RWPE1 (cell line): Measurements from ENCODE around the gene ILK.

ENCODE experiments used
- CTCF ChIA-PET: fragments of 350-600 bp; sonication (Branson Sonifier 250); formaldehyde crosslinking; extraction: SDS; loops from one replicate; lab custom pipeline; 2021; lab: Yijun Ruan, JAX
- POLR2A ChIA-PET: fragments of 400-600 bp; formaldehyde crosslinking; extraction: SDS; loops from one replicate; lab custom pipeline; 2020; ENCODE audit warnings: antibody characterized with exemption; ENCODE audit not compliant: low non-redundant PET; lab: Yijun Ruan, JAX
- DNase-seq: peaks from one replicate; pipeline ENCODE4 v3.0.0; 2012; ENCODE audit warnings: low spot score
- H3K27ac ChIP-seq: fragments of 450-650 bp; 2 replicates; pipeline ENCODE4 v1.5.1; 2017
- CTCF ChIP-seq: fragments of 450-650 bp; conservative IDR thresholded peaks from 2 replicates; pipeline ENCODE4 v1.5.1; 2017; ENCODE audit warnings: low read depth, mild to moderate bottlenecking

The ILK gene

DNA sequence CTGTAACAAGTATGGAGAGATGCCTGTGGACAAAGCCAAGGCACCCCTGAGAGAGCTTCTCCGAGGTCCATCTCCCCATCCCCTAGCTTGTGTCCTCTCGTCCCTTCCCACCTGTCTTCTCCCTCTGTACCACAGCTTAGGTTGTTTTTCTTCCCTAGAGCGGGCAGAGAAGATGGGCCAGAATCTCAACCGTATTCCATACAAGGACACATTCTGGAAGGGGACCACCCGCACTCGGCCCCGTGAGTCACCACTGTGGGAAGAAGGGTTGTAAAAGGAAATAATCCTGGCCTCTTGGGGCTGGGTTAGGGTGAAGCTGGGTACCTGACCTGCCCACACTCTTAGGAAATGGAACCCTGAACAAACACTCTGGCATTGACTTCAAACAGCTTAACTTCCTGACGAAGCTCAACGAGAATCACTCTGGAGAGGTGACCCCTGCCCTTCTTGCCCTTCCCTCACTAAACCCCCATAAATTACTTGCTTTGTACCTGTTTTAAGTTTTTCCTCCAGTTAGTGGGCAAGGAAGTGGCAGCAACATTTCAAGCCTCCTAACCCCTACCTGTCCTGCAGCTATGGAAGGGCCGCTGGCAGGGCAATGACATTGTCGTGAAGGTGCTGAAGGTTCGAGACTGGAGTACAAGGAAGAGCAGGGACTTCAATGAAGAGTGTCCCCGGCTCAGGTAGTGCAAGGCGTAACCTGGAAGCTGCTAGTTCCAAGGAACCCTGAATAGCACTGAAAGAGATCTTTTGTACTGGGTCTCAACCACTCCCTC lies 5.3 kb downstream of the ILK start:
- no peak for DNase-seq
- CTCF ChIA-PET, result no interaction called here
- H3K27ac ChIP-seq, result peak overlapping the region; percentile 99
- POLR2A ChIA-PET, result no interaction called here
- no peak for TF ChIP-seq CTCF

GRCh38 chr11:6609502-6610015 lies 6.0 kb downstream of the ILK start:
- H3K27ac ChIP-seq, result peak overlapping the region; percentile 99
- ChIA-PET POLR2A (no interaction called here), CTCF (no interaction called here)
- no peak for TF ChIP-seq CTCF
- DNase-seq, result no peak

- ChIA-PET CTCF (no interaction called here), POLR2A (no interaction called here)
- no peak for TF ChIP-seq CTCF
- H3K27ac ChIP-seq, result peak overlapping the region; percentile 99
- no peak for DNase-seq
Measured at GRCh38 chr11:6610591-6610990, 7.0 kb downstream of the ILK start.

DNA sequence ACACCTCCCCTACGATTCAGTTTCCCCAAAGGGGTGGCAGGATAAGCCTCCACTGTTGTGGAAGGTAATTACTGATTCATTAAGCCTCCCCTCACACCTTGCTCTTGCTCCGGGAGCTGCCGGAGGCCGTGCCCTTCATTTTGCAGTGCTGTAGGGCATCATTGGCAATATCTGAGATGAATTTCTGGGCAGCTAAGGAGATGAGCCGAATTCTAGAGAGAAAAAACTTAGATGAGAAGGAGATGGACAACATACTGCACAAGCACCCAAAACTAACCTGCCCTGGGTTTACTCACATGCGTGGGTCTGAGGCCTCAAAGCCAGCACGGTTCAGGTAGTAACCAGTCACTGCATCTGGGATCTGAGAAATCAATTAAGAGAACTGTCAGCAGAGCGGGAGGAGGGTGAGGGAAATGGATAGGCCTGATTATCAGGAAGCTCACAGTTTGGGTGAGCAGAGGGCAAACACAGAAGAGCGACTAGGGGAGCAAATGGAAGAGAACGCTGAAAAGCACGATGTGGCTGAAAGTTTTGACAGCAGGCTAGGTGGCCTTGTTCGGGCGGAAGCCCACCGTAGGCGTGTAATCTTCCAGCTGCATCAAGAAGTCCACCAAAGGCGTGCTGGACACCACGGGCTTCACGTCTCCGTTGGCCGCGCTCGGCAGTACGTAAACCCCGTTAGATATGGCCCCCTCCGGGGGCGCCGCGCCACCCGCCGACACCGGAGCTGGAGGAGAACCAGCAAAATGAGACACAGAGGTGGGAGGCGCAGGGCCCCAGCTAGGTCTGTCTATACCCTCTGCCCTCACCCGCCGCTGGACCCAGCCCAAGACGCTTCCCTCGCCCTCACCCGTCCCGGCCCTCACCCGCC lies 7.8 kb downstream of the ILK start:
- POLR2A ChIA-PET, result interaction anchor here (0.6 to 1.0 kb wide), 2 partner anchors 9 to 989 kb away, joined by 4 read pairs; no protein-coding TSS in a partner anchor
- peak overlapping the region; percentile 99 for H3K27ac ChIP-seq
- CTCF ChIA-PET, result interaction anchor here (0.6 kb wide), 1 partner anchor 18 kb away, joined by 3 read pairs; no protein-coding TSS in a partner anchor

GRCh38 chr11:6611963-6612212 lies 8.3 kb downstream of the ILK start:
- DNase-seq, result no peak
- H3K27ac ChIP-seq, result peak overlapping the region; percentile 99
- ChIA-PET POLR2A (interaction anchor here (0.6 to 1.0 kb wide), 2 partner anchors 9 to 988 kb away, joined by 4 read pairs; no protein-coding TSS in a partner anchor), CTCF (interaction anchor here (0.6 kb wide), 1 partner anchor 19 kb away, joined by 3 read pairs; no protein-coding TSS in a partner anchor)
- no peak for TF ChIP-seq CTCF

More for the DNA sequence above, 7.8 kb downstream of the ILK start:
- TF ChIP-seq CTCF, result no peak
- DNase-seq, result no peak

GRCh38 chr11:6612213-6613041 lies 8.9 kb downstream of the ILK start, which contains the start of gene TAF10:
TSS of gene TAF10 (minus strand) at chr11:6612216. CDS start at chr11:6612189, 27 bp downstream.
- no peak; the same call in 1 of the 2 replicates for TF ChIP-seq CTCF
- DNase-seq, result peak; percentile 93

More at GRCh38 chr11:6612213-6613041, 8.9 kb downstream of the ILK start, which contains the start of gene TAF10:
- POLR2A ChIA-PET, result interaction anchor here (0.6 to 1.0 kb wide), 2 partner anchors 10 to 988 kb away, joined by 4 read pairs; no protein-coding TSS in a partner anchor
- peak within 1 kb of the TSS; percentile 99 for H3K27ac ChIP-seq
- CTCF ChIA-PET, result interaction anchor here (0.6 to 0.7 kb wide), 3 partner anchors 10 to 19 kb away, joined by 3 read pairs; no protein-coding TSS in a partner anchor
